HG03045 (cell line): Measurements from ENCODE around the gene SMARCB1.

ENCODE experiments used
- ATAC-seq: cut with Tn5 transposase; IDR thresholded peaks from one replicate; pipeline ENCODE4 v1.9.1; 2021; ENCODE audit warnings: mild to moderate bottlenecking, moderate library complexity; ENCODE audit not compliant: unreplicated experiment

SMARCB1 gene

GRCh38 chr22:23874871-23875270 lies 88.1 kb downstream of the SMARCB1 start:
- ATAC-seq: no peak

GRCh38 chr22:23875801-23876200 lies 89.0 kb downstream of the SMARCB1 start:
- no peak for ATAC-seq

GRCh38 chr22:23877566-23877965 lies 90.8 kb downstream of the SMARCB1 start:
- ATAC-seq: no peak

- no peak for ATAC-seq
Measured at GRCh38 chr22:23878219-23878618, 91.5 kb downstream of the SMARCB1 start.

GRCh38 chr22:23882370-23882769 lies 95.6 kb downstream of the SMARCB1 start:
- ATAC-seq: no peak

- no peak for ATAC-seq
Measured at GRCh38 chr22:23883658-23884057, 96.9 kb downstream of the SMARCB1 start.

- ATAC-seq: no peak
Measured at GRCh38 chr22:23884140-23884539, 97.4 kb downstream of the SMARCB1 start.
